ENCODE measurements around the gene IYD. TPM values are rescaled to one million over a fixed set of nuclear protein-coding genes. Genes with fewer than 3 reads are reported as not detected.

Gene IYD
- total RNA-seq, 2 experiments from 2014 or later = not detected

Small RNA genes within 50 kb of the gene (small RNA-seq; reads per million reads assigned to genes)
- gene RNU4-7P = 0.99 reads per million, percentile 48 among the genes with 10 or more reads in this experiment

Other genes with a start within 250 kb of the IYD start
- not detected in 2 replicates for gene PPP1R14C, start 226.0 kb upstream of the IYD start, total RNA-seq (2014; rRNA removed; shearing (Covaris generic))
- gene PPP1R14C, start 226.0 kb upstream of the IYD start, total RNA-seq (2022) = 1.3 and 1.8 TPM in 2 replicates
- 13.1 and 19.6 TPM in 2 replicates for gene PLEKHG1, start 230.9 kb downstream of the IYD start, total RNA-seq (2014; rRNA removed; shearing (Covaris generic))
- 17.9 and 26.3 TPM in 2 replicates for gene PLEKHG1, start 230.9 kb downstream of the IYD start, total RNA-seq (2022)

Measured in OCI-LY7 (cell line).